Ammon's horn (tissue), 1 donor: Measurements from ENCODE around the gene ENPP6.
"Not testable (repeated sequence)": the region's sequence is repeated elsewhere in the genome, so short reads cannot be mapped to it uniquely, and the experiment has no call there.

ENCODE experiments used
- DNase-seq: peaks from one replicate; pipeline ENCODE4 v3.0.0-alpha.2; 2016; ENCODE audit warnings: low spot score

ENPP6 gene

DNA sequence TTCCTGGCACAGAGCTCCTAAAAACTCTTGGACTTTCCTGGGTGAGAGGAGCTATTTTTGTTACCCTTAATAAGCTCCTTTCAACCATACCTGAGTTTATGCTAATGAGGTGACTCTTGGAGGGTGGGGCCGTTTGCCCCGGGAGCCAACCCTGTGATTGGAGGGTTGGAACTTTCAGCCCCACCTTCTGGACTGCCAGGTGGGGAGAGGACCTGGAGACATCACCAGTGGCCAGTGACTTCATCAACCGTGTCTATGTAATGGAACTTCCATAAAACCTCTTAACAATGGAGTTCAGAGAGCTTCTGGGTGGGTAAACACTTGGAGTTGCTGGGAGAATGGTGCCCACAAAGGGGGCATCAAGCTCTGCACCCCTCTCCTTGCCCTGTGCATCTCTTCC lies 17.9 kb upstream of the ENPP6 start:
- DNase-seq, result no peak

DNA sequence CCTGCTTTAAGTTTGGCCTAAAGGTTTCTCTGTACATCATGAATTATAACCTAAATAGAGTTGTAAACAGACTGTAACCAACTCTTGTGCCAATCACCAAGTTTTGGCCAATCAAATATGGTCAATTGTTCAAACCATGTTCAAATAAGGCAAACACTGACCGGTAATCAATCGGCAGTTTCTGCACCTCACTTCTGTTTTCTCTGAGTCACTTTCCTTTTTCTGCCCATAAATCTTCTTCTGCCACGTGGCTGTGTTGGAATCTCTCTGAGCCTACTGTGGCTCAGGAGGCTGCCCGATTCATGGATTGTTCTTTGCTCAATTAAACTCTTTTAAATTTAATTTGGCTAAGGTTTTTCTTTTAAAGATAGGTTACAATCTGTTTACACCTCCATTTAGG lies 16.5 kb upstream of the ENPP6 start:
- DNase-seq, result no peak

GRCh38 chr4:184232975-184233374 lies 15.3 kb upstream of the ENPP6 start:
- DNase-seq, result no peak

DNA sequence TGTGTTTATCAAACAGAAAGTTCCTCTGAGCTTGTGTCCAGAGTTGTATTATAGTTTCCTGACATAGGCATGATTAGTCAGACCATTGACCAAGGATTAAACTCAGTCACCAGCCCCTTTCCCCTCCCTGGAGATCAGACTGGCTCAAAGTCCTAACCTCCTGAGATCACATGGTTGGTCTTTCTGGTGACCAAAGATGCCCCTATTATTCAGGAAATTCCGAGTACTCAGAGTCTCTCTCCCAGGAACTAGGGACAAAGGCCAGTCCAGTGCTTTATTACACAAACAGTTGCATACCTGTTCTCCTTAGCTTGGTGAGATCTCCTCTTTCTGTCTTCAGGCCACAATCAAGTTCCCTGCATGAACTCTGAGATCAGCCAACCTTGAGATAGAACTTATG lies 14.5 kb upstream of the ENPP6 start:
- no peak for DNase-seq

DNA sequence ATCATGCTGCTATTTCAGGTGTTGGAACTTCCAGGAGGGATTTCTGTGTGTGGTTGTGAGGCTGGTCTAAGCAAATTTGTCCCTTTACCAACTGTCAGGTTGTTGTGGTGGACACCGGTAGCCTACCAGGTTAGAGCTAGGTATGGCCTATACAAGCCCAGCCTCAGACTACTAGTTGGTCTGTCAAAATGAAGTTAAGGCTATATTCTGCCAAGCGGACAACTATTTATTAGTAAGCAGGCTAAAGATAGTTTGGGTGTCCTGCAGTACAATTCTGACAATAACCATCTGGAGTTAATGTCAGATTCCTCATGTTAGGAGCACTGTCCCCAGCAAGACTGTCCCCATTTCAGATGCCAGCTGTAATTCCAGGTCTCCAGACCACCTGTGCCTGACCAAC lies 13.9 kb upstream of the ENPP6 start:
- no peak for DNase-seq

DNA sequence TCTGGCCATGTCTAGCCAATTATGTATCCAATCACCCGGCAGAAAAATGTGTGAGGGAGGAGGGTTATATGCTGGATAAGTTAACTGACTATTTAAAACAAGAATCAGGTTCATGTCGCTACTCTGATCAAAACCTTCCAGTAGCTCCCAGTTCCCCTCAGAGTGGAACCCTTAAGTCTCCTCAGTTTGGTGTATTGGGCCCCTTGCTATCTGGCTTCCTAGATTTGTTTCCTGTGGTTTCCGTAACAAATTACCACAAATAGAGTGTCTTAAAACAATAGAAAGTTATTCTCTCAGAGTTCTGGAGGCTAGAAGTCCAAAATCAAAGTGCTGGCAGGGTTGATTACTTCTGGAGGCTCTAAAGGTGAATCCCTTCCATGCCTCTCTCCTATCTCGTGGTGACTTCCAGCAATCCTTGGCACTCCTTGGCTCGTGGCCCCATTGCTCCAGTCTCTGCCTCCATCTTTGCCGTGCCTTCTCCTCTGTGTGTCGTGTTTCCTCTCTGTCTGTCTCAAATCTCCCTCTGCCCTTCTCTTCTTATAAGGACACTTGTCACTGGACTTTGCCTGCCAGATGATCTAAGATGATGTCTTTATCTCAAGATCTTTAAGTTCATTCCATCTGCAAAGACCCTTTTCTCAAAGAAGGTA lies 10.5 kb upstream of the ENPP6 start:
- no peak for DNase-seq

GRCh38 chr4:184216515-184216914 lies 1.2 kb downstream of the ENPP6 start:
- DNase-seq, result no peak

DNA sequence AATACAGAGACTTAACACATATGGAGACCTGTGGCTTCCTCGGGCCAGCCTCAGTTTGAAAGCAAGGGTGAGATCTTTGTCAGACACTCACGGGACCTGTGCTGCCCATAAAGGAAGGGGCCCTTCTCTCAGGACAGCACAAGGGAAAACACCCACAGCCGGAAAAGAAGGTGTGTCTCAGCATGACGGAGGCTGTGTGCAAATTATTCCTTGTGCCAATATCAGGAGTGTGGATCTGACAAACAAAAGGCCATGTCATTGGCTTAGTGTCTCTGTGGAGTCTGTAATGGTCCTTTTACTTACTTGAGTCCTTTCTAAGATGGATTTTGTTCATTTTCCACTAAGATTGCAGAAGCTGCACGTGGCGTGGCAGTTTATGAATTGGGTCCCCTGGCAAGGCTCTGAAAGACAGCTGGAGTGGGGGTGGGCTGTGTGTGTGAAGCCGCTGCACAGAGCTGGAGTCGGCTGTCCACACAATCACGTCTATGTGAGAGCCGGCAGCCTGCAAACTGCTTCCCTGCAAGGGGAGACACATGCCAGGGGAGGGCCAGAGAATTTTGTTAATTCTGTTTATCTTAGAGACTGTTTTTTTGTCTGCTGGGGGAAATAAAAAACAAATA lies 1.9 kb downstream of the ENPP6 start:
- peak; percentile 65 for DNase-seq

DNA sequence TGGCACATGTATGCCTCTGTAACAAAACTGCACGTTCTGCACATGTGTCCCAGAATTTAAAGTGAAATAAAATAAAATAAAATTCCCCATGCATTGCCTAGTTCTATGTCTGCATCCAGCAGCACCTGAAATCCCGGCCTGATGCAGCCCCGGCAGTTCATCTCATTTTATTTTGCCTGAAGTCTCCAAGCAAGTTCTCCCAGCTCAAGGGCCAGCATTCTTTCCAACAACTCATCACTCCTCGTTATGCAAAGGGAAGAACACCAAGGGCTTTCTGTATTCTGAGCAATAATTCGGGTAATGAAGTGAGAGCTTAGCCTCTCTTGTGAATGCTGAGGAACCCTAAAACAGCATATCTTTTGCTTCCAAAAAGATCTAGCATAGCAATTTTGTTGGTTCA lies 2.7 kb downstream of the ENPP6 start:
- no peak for DNase-seq

DNA sequence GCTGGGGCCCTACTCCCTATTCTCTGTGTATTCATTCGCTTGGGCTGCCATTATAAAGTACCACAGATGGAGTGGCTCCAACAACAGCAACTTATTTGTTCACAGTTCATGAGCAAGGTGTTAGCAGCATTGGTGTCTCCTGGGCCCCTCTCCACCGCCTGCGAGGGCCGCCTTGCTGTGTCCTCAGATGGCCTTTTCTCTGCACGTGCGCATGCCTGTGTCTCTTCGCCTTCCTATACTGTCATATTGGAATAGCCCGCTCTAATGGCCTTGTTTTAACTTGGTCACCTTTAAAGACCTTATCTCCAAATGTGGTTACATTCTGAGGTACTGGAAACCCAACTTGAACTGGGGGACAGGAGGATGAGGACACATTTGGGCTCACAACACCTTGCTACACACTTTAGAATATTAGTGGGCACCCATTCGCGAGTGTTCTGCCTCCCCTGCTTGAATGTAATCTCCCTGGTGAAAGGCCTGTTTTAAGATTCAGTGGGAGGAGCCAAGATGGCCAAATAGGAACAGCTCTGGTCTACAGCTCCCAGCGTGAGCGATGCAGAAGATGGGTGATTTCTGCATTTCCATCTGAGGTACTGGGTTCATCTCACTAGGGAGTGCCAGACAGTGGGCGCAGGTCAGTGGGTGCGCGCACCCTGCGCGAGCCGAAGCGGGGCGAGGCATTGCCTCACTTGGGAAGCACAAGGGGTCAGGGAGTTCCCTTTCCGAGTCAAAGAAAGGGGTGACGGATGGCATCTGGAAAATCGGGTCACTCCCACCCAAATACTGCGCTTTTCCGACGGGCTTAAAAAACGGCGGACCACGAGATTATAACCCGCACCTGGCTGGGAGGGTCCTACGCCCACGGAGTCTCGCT lies 9.7 kb downstream of the ENPP6 start:
- not testable (repeated sequence) for DNase-seq

- DNase-seq, result no peak
Observed at GRCh38 chr4:184205243-184205642, 12.4 kb downstream of the ENPP6 start.

DNA sequence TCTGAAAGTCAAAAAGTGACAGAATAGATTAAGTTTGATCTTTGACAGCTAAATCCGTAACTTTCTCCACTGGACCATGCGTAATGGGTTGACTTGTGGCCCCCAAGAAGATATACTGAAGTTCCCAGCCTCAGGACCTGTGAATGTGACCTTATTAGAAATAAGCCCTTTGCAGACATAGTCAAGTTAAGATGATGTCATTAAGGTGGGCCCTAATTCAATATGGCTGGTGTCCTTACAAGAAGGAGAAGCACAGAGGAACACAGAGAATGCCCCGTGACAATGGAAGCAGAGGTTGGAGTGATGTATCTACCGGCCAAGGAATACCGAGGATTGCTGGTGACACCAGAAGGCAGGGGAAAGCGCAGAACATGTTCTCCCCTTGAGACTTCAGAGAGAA lies 14.4 kb downstream of the ENPP6 start:
- DNase-seq, result no peak

DNA sequence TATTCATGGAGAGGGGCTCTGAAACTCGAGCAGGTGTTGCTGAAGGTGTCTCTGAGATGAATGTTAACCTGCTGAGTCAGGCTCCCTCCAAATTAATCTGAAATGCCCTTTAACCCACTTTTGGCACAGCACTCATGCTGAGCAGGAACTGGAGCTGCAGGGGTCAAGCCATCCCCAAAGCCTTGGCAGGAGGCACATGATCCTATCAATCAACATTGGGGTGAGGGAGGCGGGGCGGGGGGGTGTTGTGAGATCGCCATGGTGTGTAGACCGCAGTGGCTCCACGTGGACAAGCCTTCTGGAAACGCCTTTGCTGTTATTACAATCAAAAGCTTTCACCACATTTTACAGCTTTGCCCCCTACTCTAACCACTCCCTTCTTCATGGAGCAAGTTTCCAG lies 16.5 kb downstream of the ENPP6 start:
- no peak for DNase-seq

DNA sequence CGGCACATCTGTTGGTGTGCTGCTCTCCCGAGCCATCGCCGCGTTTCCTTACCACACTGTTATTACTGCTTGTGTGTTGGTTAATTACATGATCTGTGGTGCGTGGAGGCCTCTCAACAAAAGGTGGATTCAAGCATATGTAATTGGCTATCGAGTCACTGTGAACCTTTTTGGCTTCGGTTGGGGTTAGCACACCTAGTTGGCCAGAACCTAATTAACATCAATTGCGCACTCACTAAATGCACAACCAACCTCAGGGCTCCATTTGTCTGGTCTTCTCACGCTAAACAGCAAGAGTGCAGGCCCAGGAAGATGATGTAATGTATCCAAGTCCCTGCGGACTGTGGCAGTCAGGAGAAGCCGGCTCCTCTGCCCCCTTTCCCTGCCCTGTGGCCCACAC lies 17.4 kb downstream of the ENPP6 start:
- DNase-seq, result no peak

GRCh38 chr4:184199780-184200179 lies 17.9 kb downstream of the ENPP6 start:
- DNase-seq, result no peak

- no peak for DNase-seq
Observed at GRCh38 chr4:184198190-184198589, 19.5 kb downstream of the ENPP6 start.

DNA sequence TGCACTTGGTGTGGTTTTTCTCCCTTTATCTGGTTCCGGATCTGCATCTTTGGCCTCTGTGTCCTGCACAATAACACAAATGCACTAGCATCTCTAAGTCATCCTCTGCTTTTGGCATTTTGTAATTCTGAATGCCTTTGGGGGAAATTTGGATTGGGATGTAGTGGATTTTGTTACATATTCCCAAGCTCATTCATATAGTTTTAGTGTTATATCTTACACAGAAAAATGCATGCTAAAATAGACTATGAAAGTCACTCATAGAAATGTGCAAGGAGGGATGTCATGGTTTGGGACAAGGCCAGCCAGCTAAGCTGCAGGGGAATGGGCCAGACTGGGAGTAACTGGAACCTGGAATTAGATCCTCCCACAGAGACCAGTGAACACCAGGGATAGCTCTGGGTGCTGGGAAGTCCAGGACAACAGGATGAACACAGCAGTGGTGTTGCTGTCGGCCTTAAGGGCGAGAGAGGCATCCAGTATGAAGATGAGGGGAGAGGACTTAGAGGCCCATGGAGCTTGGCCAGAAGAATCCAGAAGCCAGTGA lies 20.1 kb downstream of the ENPP6 start:
- DNase-seq, result no peak

GRCh38 chr4:184196730-184197385 lies 20.8 kb downstream of the ENPP6 start:
- DNase-seq, result no peak

- DNase-seq, result peak; percentile 45
Observed at GRCh38 chr4:184193556-184194525, 23.8 kb downstream of the ENPP6 start.

- no peak for DNase-seq
Observed at GRCh38 chr4:184192933-184193332, 24.7 kb downstream of the ENPP6 start.

- peak; percentile 84 for DNase-seq
Observed at GRCh38 chr4:184191267-184191666, 26.4 kb downstream of the ENPP6 start.
